ENCODE measurements around the gene HLA-E.
A peak's percentile ranks its signal among the peaks of the same experiment; 100 is the strongest.
"Not testable (repeated sequence)": the region's sequence is repeated elsewhere in the genome, so short reads cannot be mapped to it uniquely, and the experiment has no call there.

HLA-E gene

DNA sequence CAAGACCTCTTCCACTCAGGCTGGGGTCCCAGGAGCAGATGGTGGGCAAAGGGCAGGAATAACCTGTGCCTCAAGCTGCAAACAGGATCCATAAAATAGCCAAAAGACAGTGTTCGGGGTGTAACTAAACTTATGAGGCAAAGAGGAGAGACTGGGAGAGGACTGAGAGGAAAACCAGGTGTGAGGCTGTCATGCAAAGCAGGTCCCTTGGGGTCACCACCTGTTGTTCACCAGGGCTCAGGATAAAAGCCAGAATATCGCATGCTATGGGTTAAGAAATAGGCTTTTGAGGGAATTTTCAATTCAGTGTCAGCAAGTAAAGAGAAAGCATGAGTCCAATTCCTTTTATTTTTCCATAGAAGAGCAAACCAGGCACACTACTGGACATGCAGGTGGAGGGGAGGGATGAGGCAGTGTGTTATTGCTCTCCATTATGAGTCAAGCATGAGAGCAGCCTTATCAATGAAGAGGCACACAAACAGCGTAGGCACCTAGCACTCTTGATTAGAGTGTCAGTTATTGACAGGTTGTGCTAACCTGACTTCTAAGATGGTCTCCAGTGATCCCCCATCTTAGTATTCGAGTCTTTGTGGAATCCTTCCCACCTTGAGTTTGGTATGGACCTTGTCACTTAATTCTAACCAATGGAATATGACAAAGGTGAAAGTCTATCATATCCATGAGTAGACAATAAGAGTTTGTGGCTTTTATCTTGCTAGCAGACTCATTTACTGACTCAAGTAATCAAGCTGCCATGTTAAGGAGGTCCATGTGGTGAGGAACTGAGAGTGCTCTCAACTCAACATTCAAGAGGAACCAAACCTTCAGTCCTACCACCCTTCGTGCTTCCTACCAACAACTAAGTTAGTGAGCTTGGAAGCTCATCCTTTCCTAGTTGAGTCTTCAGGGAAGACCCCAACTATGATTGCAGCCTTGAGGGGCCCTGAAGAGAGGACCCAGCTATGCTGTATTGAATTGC, 18.8 kb downstream of the HLA-E start:
- peak; percentile 98 for FAIRE-seq
- no peak for DNase-seq (ENCODE audit: insufficient read length, low spot score)
- TF ChIP-seq PAX5 (IDR thresholded peaks at IDR 0.05; ENCODE audit: insufficient read depth, low read length, severe bottlenecking) (no peak), SPI1 (IDR thresholded peaks at IDR 0.05; ENCODE audit: low read depth, low read length) (peak; percentile 96), POU2F2 (IDR thresholded peaks at IDR 0.05; ENCODE audit: low read depth, low read length) (peak; percentile 70; the same call in 1 of the 2 replicates), TAF1 (IDR thresholded peaks at IDR 0.05; ENCODE audit: low read depth, low read length) (no peak)

DNA sequence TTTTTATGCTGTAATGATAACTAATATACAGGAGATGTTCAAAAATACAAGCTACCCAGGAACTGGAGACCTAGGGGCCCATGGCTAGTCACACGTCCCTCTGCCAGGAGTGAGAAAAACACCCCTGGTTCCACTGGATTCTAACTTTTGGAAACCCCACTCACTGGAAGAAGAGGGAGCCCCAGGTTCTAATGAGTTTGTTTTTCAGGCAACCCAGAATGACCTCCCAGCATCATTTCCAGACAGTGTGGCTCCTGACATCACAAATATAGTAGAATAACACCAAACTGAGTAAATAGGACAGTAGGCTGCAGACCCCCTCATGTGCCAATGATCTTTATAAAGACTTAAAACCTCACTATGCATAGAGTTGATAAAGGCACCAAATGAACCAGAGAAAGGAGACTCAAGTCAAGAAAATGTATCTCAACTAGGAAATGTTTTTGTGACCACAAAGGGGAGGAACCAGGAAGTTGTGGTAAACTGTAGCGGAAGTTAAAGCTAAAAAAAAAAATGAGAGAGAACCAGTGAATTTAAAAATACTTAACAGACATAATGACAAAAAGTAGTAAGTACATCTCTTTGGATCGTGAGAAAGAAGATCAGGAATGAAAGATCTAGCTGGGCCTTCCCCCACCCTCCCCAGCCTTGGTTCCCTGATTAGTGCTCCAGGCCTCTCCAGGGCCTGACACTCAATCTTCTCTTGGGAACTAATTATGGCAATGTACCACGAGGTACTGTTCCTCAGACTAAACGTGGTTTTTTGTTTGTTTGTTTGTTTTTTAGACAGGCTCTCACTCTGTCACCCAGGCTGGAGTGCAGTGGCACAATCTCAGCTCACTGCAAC, 19.8 kb downstream of the HLA-E start:
- peak; percentile 59 for FAIRE-seq
- no peak for DNase-seq (ENCODE audit: insufficient read length, low spot score)

DNA sequence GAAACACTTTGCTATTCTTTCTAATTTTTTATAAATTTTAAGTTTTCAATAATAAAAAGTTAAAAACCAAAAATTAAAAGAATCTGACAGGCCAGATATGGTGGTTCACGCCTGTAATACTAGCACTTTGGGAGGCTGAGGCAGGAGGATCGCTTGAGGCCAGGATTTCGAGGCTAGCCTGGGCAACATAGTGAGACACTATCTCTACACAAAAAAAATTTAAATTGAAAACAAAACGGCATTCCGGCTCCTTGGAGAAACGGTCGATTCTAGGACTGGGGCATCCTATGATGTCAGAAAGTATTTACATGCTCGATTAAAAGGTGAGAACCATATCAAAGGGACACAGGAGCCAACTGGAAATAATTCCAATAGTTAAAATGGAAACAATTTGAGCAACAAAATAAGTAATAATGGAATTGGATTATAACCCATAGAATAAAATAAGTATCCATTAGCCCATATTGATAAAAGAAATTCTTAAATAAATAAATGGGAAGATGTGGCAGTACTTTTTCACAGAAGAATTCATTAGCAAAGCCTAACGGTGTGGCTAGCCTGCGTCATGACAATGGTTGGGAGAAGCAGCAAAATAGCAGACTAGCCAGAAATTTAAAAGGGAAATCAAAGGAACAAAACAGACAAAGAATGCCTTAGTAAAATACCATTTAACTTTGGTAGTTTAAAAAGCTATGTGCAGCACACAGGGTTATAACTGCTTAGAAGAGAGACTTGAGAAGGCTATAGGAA, 21.3 kb downstream of the HLA-E start:
- FAIRE-seq (no peak), DNase-seq (ENCODE audit: insufficient read length, low spot score) (no peak)
- TF ChIP-seq POLR2AphosphoS5 (IDR thresholded peaks at IDR 0.05; ENCODE audit: low read depth, low read length) (no peak), SPI1 (IDR thresholded peaks at IDR 0.05; ENCODE audit: low read depth, low read length) (no peak), POU2F2 (IDR thresholded peaks at IDR 0.05; ENCODE audit: low read depth, low read length) (no peak), POLR2A (IDR thresholded peaks at IDR 0.05; ENCODE audit: low read depth, low read length) (no peak), TAF1 (IDR thresholded peaks at IDR 0.05; ENCODE audit: low read depth, low read length) (no peak), PAX5 (IDR thresholded peaks at IDR 0.05; ENCODE audit: insufficient read depth, low read length, severe bottlenecking) (no peak)

More for the DNA sequence above, 19.8 kb downstream of the HLA-E start:
- TF ChIP-seq TAF1 (IDR thresholded peaks at IDR 0.05; ENCODE audit: low read depth, low read length) (no peak), SPI1 (IDR thresholded peaks at IDR 0.05; ENCODE audit: low read depth, low read length) (peak; percentile 54), POU2F2 (IDR thresholded peaks at IDR 0.05; ENCODE audit: low read depth, low read length) (peak; percentile 33; the same call in 1 of the 2 replicates)

DNA sequence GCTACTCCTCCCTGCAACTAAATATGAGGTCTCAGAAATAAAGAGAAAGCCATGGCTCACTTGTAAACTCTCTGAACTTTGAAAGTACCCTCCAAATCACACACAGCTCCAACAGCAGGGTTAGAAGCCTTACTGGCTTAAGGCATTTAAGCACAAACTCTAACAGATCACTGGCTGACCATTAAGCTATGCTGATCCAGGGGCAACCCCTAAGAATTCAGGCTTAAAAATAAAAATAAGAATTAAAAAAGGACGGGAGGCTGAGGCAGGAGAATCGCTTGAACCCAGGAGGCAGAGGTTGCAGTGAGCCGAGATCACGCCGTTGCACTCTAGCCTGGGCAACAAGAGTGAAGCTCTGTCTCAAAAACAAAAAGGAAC, 21.8 kb downstream of the HLA-E start:
- no peak for FAIRE-seq

DNA sequence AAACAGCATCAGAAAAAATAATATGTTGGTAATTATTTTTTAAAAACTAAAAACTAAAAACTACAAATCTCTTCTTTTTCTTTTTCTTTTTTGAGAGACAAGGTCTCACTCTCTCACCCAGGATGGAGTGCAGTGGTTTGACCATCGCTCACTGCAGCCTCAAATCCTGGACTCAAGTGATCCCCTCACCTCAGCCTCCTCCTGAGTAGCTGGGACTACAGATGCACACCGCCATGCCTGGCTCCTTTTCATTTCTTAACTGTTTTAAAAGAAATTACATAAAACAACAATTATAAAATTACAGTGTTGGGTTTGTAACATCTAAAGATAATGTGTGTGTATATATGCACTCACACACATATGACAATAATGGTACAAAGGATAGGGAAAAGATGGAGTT, 24.1 kb downstream of the HLA-E start:
- TF ChIP-seq POLR2A (IDR thresholded peaks at IDR 0.05; ENCODE audit: low read depth, low read length) (no peak), PAX5 (IDR thresholded peaks at IDR 0.05; ENCODE audit: insufficient read depth, low read length, severe bottlenecking) (no peak), POLR2AphosphoS5 (IDR thresholded peaks at IDR 0.05; ENCODE audit: low read depth, low read length) (no peak), POU2F2 (IDR thresholded peaks at IDR 0.05; ENCODE audit: low read depth, low read length) (no peak), TAF1 (IDR thresholded peaks at IDR 0.05; ENCODE audit: low read depth, low read length) (no peak), SPI1 (IDR thresholded peaks at IDR 0.05; ENCODE audit: low read depth, low read length) (no peak)
- DNase-seq (ENCODE audit: insufficient read length, low spot score) = no peak
- FAIRE-seq = no peak

More for the DNA sequence above, 21.8 kb downstream of the HLA-E start:
- TF ChIP-seq PAX5 (IDR thresholded peaks at IDR 0.05; ENCODE audit: insufficient read depth, low read length, severe bottlenecking) = no peak
- TF ChIP-seq TAF1 (IDR thresholded peaks at IDR 0.05; ENCODE audit: low read depth, low read length) = no peak
- no peak for TF ChIP-seq POLR2AphosphoS5 (IDR thresholded peaks at IDR 0.05; ENCODE audit: low read depth, low read length)
- TF ChIP-seq SPI1 (IDR thresholded peaks at IDR 0.05; ENCODE audit: low read depth, low read length) = no peak
- no peak for TF ChIP-seq POLR2A (IDR thresholded peaks at IDR 0.05; ENCODE audit: low read depth, low read length)
- no peak for TF ChIP-seq POU2F2 (IDR thresholded peaks at IDR 0.05; ENCODE audit: low read depth, low read length)
- DNase-seq (ENCODE audit: insufficient read length, low spot score) = no peak

DNA sequence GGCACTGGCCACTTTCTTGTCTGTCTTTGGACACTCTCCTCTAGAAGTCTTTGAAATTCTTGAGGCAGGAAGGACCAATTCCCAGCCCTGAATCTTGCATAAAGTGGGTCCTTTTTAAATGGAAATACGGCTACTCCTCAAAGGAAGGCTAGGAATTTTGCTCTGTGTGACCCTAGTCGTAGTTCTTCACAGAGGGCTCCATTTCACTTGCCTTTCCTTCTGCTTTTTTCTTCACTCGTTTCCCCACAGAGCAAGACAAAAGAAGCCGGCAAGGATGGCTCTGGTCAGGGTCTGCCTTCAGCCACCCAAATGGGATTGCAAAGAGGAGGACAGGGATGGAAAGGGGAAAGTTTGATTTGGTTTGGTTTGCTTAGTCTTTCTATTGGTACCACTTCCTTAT, 25.8 kb downstream of the HLA-E start:
- no peak for TF ChIP-seq SPI1 (IDR thresholded peaks at IDR 0.05; ENCODE audit: low read depth, low read length)
- no peak for TF ChIP-seq POU2F2 (IDR thresholded peaks at IDR 0.05; ENCODE audit: low read depth, low read length)
- TF ChIP-seq PAX5 (IDR thresholded peaks at IDR 0.05; ENCODE audit: insufficient read depth, low read length, severe bottlenecking) = no peak
- TF ChIP-seq POLR2A (IDR thresholded peaks at IDR 0.05; ENCODE audit: low read depth, low read length) = no peak
- no peak for TF ChIP-seq TAF1 (IDR thresholded peaks at IDR 0.05; ENCODE audit: low read depth, low read length)
- no peak for TF ChIP-seq POLR2AphosphoS5 (IDR thresholded peaks at IDR 0.05; ENCODE audit: low read depth, low read length)
- DNase-seq (ENCODE audit: insufficient read length, low spot score) (no peak), FAIRE-seq (no peak)

DNA sequence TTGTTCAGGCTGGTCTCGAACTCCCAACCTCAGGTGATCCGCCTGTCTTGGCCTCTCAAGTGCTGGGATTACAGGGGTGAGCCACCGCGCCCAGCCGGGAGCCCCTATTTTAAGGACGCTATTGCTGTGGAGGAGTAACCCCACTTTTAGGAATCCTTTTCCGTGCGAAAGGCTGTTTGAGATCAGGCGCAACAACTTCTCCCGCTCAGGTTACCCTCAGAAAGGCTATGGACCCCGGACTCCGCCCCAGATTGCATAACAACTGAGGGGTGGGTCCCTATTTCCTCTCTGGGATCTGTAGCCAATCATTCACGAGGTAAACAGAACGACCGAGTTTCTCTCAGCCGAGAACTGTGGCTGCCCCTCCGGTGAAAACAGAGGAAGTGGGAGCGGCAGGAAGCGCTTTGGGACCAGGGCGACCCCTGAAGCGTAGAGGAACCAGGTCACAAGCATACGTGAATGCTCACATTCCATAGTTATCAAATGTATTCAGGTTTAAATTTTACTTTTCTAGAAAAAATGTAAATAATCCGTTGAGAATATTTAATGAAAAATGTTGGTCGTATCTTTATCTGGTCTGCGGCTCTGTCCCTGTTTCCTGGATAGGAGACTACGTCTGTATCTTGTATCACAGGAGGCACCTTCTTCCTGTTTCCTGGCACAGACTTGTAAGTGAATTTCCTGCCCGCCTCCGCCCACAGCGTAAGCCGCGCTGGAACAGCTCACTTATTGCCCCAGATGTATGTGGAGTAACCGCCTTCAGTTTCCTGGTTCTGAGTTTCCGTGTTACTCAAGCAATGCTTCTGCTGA, 26.8 kb downstream of the HLA-E start:
- FAIRE-seq (peak; percentile 82), DNase-seq (ENCODE audit: insufficient read length, low spot score) (peak; percentile 53)
- TF ChIP-seq SPI1 (IDR thresholded peaks at IDR 0.05; ENCODE audit: low read depth, low read length) (peak; percentile 87), POLR2A (IDR thresholded peaks at IDR 0.05; ENCODE audit: low read depth, low read length) (no peak), POLR2AphosphoS5 (IDR thresholded peaks at IDR 0.05; ENCODE audit: low read depth, low read length) (no peak; the same call in 1 of the 2 replicates), PAX5 (IDR thresholded peaks at IDR 0.05; ENCODE audit: insufficient read depth, low read length, severe bottlenecking) (no peak), POU2F2 (IDR thresholded peaks at IDR 0.05; ENCODE audit: low read depth, low read length) (peak; percentile 49; the same call in 1 of the 2 replicates), TAF1 (IDR thresholded peaks at IDR 0.05; ENCODE audit: low read depth, low read length) (0 out of 2 replicates have a peak, but pooled peaks have one; percentile 16)

DNA sequence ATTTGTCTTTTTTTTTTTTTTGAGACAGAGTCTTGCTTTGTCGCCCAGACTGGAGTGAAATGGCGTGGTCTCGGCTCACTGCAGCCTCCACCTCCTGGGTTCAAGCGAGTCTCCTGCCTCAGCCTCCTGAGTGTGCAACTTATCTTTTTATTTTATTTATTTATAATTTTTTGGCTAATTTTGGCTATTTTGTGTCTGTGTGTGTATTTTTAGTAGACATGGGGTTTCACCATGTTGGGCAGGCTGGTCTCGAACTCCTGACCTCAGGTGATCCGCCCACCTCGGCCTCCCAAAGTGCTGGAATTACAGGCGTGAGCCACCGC, 27.4 kb downstream of the HLA-E start:
- FAIRE-seq; DNase-seq (ENCODE audit: insufficient read length, low spot score): not testable (repeated sequence)

DNA sequence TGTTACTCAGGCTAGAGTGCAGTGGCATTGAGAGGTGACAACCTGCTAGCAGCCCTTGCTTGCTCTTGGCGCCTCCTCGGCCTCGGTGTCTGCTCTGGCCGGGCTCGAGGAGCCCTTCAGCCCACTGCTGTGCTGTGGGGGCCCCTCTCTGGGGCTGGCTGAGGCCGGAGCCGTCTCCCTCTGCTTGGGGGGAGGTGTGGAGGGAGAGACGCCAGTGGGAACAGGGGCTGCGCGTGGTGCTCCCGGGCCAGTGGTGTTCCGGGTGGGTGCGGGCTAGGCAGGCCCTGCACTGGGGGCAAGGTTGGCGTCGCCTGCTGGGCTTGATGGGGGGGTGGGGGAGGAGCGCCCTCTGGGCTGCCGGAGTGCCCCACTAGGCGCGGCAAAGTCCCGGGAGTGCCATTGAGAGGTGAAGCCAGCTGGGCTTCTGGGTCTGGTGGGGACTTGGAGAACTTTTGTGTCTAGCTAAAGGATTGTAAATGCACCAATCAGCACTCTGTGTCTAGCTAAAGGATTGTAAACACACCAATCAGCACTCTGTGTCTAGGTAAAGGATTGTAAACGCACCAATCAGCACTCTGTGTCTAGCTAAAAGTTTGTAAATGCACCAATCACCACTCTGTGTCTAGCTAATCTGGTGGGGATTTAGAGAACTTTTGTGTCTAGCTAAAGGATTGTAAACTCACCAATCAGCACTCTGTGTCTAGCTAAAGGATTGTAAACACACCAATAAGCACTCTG, 28.6 kb downstream of the HLA-E start:
- FAIRE-seq; DNase-seq (ENCODE audit: insufficient read length, low spot score): not testable (repeated sequence)

DNA sequence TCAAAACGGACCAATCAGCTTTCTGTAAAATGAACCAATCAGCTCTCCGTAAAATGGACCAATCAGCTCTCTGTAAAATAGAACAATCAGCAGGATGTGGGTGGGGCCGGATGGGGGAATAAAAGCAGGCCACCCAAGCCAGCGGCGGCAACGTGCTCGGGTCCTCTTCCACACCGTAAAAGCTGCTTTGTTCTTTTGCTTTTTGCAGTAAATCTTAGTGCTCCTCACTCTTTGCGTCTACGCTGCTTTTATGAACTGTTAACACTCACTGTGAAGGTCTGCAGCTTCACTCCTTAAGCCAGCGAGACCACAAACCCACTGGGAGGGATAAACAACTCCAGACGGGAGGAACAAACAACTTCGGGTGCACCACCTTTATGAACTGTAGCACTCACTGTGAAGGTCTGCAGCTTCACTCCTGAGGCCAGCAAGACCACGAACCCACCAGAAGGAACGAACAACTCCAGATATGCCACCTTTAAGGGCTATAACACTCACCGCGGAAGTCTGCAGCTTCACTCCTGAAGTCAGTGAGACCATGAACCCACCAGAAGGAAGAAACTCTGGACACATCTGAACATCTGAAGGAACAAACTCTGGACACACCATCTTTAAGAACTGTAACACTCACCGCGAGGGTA, 29.3 kb downstream of the HLA-E start:
- FAIRE-seq = not testable (repeated sequence)

More for the DNA sequence above, 29.3 kb downstream of the HLA-E start:
- DNase-seq (ENCODE audit: insufficient read length, low spot score) = not testable (repeated sequence)
